Muscle of leg (tissue), 11 donors: ENCODE results near the gene ABHD5. TPM values are rescaled to one million over a fixed set of nuclear protein-coding genes. Genes with fewer than 3 reads are reported as not detected.

Experiments used
- DNase-seq: peaks from one replicate; pipeline ENCODE4 v3.0.0; 2013
- H3K27ac ChIP-seq: one replicate; pipeline ENCODE4 v1.5.1; 2013; ENCODE audit warnings: mild to moderate bottlenecking, low read length, control low read depth
- H3K27me3 ChIP-seq: one replicate; pipeline ENCODE4 v1.6.1; 2013; ENCODE audit warnings: low read length; ENCODE audit not compliant: control insufficient read depth, insufficient read depth
- H3K36me3 ChIP-seq: one replicate; pipeline ENCODE4 v1.6.1; 2013; ENCODE audit warnings: low read length; ENCODE audit not compliant: control insufficient read depth, insufficient read depth
- H3K4me1 ChIP-seq: one replicate; pipeline ENCODE4 v1.6.1; 2013; ENCODE audit warnings: low read length; ENCODE audit not compliant: control insufficient read depth, insufficient read depth
- H3K4me3 ChIP-seq: one replicate; pipeline ENCODE4 v1.5.1; 2013; ENCODE audit warnings: low read length, control low read depth
- H3K9me3 ChIP-seq: replicated peaks from 2 replicates; pipeline ENCODE4 v1.6.1; 2013; ENCODE audit warnings: low read depth, low read length; ENCODE audit not compliant: control insufficient read depth
- WGBS: methylation state at CpG from one replicate; pipeline ENCODE4 v1.1.5; 2013; ENCODE audit warnings: missing lambda C conversion rate; ENCODE audit not compliant: insufficient coverage; 5-methylcytosine and 5-hydroxymethylcytosine counted together
- polyA plus RNA-seq, 8 donors: library from polyadenylated mRNA; unstranded; fragments of 120-200 nt; gene quantifications; one replicate each; pipeline versions ENCODE4 v1.2.1 to v1.2.3, GENCODE V29; 2013; ENCODE audit warnings: inconsistent platforms in 1 of 8, low replicate concordance in 1 of 8; ENCODE audit not compliant: insufficient read length in 8 of 8, insufficient read depth in 1 of 8
- total RNA-seq: library from RNA; stranded (reverse); fragments of 120-200 nt; gene quantifications from one replicate; pipeline ENCODE4 v1.2.4, GENCODE V29; 2013

ABHD5 gene
- total and polyA plus RNA-seq, 9 donors = 8.8 to 11.6 (median 10.8) TPM

GRCh38 chr3:43773273-43774094 is 82.7 kb downstream of the ABHD5 start:
- no peak for DNase-seq
- no peaks in the 10 kb centered on the region for H3K9me3 ChIP-seq
- peaks cover 2% of the 10 kb centered on the region for H3K27me3 ChIP-seq
- no peak overlapping the region for H3K27ac ChIP-seq
- no peaks in the 10 kb centered on the region for H3K36me3 ChIP-seq
- no peak overlapping the region for H3K4me3 ChIP-seq
- H3K4me1 ChIP-seq = peaks cover 14% of the 10 kb centered on the region
- WGBS = 45% methylated on average over 4 of the region's 10 CpGs

GRCh38 chr3:43774799-43775198 is 84.1 kb downstream of the ABHD5 start:
- 56% methylated on average over 2 of the region's 4 CpGs for WGBS
- Histone ChIP-seq H3K4me1 (peaks cover 4% of the 10 kb centered on the region), H3K4me3 (no peak overlapping the region), H3K9me3 (no peaks in the 10 kb centered on the region), H3K27me3 (peaks cover 2% of the 10 kb centered on the region), H3K36me3 (no peaks in the 10 kb centered on the region), H3K27ac (no peak overlapping the region)
- no peak for DNase-seq

- no peak for DNase-seq
- no peaks in the 10 kb centered on the region for H3K9me3 ChIP-seq
- no peaks in the 10 kb centered on the region for H3K36me3 ChIP-seq
- H3K27ac ChIP-seq = no peak overlapping the region
- no peaks in the 10 kb centered on the region for H3K4me1 ChIP-seq
- no peak overlapping the region for H3K4me3 ChIP-seq
- WGBS = 94% methylated on average over 2 of the region's 3 CpGs
- peaks cover 2% of the 10 kb centered on the region for H3K27me3 ChIP-seq
Observed at GRCh38 chr3:43776101-43776500, 85.4 kb downstream of the ABHD5 start.

DNA sequence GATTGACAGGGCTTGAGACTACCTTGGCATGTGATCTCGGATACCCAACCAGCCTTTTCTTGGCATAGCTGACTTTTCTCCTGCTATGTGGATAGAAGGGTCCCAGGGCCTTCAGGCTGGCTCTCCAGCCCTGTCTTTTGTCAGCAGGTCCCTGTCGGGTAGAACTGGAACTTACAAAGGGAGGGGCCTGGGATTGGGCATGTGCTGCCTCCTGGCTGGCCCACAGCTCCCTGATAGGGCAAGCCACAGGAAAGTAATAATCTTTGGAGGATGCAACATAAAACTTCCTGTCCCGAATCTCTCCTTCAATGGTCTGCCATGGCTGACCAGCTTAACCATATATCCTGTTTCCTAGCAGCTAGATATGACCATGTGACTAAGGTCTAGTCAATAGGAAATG is 89.1 kb downstream of the ABHD5 start:
- Histone ChIP-seq H3K4me1 (no peaks in the 10 kb centered on the region), H3K4me3 (no peak overlapping the region), H3K9me3 (no peaks in the 10 kb centered on the region), H3K36me3 (no peaks in the 10 kb centered on the region), H3K27ac (no peak overlapping the region), H3K27me3 (peaks cover 2% of the 10 kb centered on the region)
- no peak for DNase-seq
- 49% methylated on average over 2 of the region's 3 CpGs for WGBS

DNA sequence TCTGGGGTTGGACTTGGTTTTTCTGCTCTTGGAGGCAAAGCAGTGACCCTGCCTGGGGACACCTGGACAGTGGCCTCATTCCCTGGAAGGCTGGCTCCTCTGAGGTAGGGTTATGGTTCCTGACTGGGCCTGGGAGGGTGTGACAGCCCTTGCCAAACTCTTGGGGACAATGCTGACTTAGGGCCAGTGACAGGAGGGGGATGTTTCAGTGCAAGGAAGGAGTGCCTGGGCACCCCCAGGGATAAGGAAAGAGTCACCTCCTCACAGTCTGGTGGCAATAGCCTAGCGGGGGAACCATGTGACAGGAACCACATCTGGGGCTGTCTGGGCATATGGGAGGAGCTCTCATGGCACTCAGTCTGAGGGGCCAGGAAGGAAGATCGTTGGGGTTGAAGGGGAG is 91.8 kb downstream of the ABHD5 start:
- Histone ChIP-seq H3K27me3 (peaks cover 2% of the 10 kb centered on the region), H3K9me3 (no peaks in the 10 kb centered on the region), H3K36me3 (no peaks in the 10 kb centered on the region), H3K27ac (no peak overlapping the region), H3K4me1 (no peaks in the 10 kb centered on the region), H3K4me3 (no peak overlapping the region)
- DNase-seq = no peak
- 56% methylated on average over 1 of the region's 2 CpGs for WGBS

Other genes starting within 250 kb of the ABHD5 start
- 15.5 TPM for gene ANO10, start 68.9 kb upstream of the ABHD5 start, total RNA-seq
- 10 to 100 TPM; 12.5 to 20.0 (median 15.4) TPM for gene ANO10, start 68.9 kb upstream of the ABHD5 start, polyA plus RNA-seq